ENCODE measurements around the gene MYZAP.

Gene MYZAP

GRCh38 chr15:57685306-57686095, 93.8 kb downstream of the MYZAP start:
- Histone ChIP-seq H3K4me3 (ENCODE audit: low read depth, low read length) (no peak overlapping the region), H3K27me3 (no peaks in the 10 kb centered on the region), H3K36me3 (no peaks in the 10 kb centered on the region), H3K4me1 (no peaks in the 10 kb centered on the region), H3K9me3 (no peaks in the 10 kb centered on the region)
- no peak for TF ChIP-seq CTCF (IDR thresholded peaks at IDR 0.05; ENCODE audit: low read depth, low read length)
- DNase-seq, result no peak

- no peaks in the 10 kb centered on the region for H3K9me3 ChIP-seq
- no peaks in the 10 kb centered on the region for H3K4me1 ChIP-seq
- no peaks in the 10 kb centered on the region for H3K36me3 ChIP-seq
- TF ChIP-seq CTCF (IDR thresholded peaks at IDR 0.05; ENCODE audit: low read depth, low read length), result no peak
- H3K27me3 ChIP-seq, result no peaks in the 10 kb centered on the region
- no peak for DNase-seq
- H3K4me3 ChIP-seq (ENCODE audit: low read depth, low read length), result no peak overlapping the region
Observed at GRCh38 chr15:57686657-57687056, 95.0 kb downstream of the MYZAP start.

- DNase-seq, result no peak
- H3K4me3 ChIP-seq (ENCODE audit: low read depth, low read length), result no peak overlapping the region
- TF ChIP-seq CTCF (IDR thresholded peaks at IDR 0.05; ENCODE audit: low read depth, low read length), result no peak
Observed at GRCh38 chr15:57690341-57690966, 98.8 kb downstream of the MYZAP start.

GRCh38 chr15:57691082-57691481, 99.4 kb downstream of the MYZAP start:
- no peak for TF ChIP-seq CTCF (IDR thresholded peaks at IDR 0.05; ENCODE audit: low read depth, low read length)
- no peaks in the 10 kb centered on the region for H3K9me3 ChIP-seq
- H3K36me3 ChIP-seq, result no peaks in the 10 kb centered on the region
- H3K27me3 ChIP-seq, result no peaks in the 10 kb centered on the region
- H3K4me3 ChIP-seq (ENCODE audit: low read depth, low read length), result no peak overlapping the region
- DNase-seq, result no peak
- peaks cover 5% of the 10 kb centered on the region; the same call in 1 of the 2 replicates for H3K4me1 ChIP-seq

More at GRCh38 chr15:57690341-57690966, 98.8 kb downstream of the MYZAP start:
- Histone ChIP-seq H3K36me3 (no peaks in the 10 kb centered on the region), H3K9me3 (no peaks in the 10 kb centered on the region), H3K4me1 (no peaks in the 10 kb centered on the region; the same call in 1 of the 2 replicates), H3K27me3 (no peaks in the 10 kb centered on the region)

- Histone ChIP-seq H3K36me3 (no peaks in the 10 kb centered on the region), H3K9me3 (no peaks in the 10 kb centered on the region), H3K4me1 (peaks cover 12% of the 10 kb centered on the region; the same call in 1 of the 2 replicates), H3K27me3 (no peaks in the 10 kb centered on the region), H3K4me3 (ENCODE audit: low read depth, low read length) (no peak overlapping the region)
- TF ChIP-seq CTCF (IDR thresholded peaks at IDR 0.05; ENCODE audit: low read depth, low read length), result no peak
- DNase-seq, result no peak
Observed at GRCh38 chr15:57692709-57693108, 101.0 kb downstream of the MYZAP start.

- TF ChIP-seq CTCF (IDR thresholded peaks at IDR 0.05; ENCODE audit: low read depth, low read length), result no peak
Observed at GRCh38 chr15:57694279-57694678, 102.6 kb downstream of the MYZAP start.

More at GRCh38 chr15:57694279-57694678, 102.6 kb downstream of the MYZAP start:
- Histone ChIP-seq H3K4me3 (ENCODE audit: low read depth, low read length) (no peak overlapping the region), H3K4me1 (peaks cover 12% of the 10 kb centered on the region; the same call in 1 of the 2 replicates), H3K36me3 (no peaks in the 10 kb centered on the region), H3K27me3 (no peaks in the 10 kb centered on the region), H3K9me3 (no peaks in the 10 kb centered on the region)
- DNase-seq, result no peak

Measured in BE2C (cell line).